Measurements from ENCODE around the gene ASB2. TPM values are rescaled to one million over a fixed set of nuclear protein-coding genes. Genes with fewer than 3 reads are reported as not detected.

The ASB2 gene
- total RNA-seq, 1 donor from 2014 or later = 297 TPM

DNA sequence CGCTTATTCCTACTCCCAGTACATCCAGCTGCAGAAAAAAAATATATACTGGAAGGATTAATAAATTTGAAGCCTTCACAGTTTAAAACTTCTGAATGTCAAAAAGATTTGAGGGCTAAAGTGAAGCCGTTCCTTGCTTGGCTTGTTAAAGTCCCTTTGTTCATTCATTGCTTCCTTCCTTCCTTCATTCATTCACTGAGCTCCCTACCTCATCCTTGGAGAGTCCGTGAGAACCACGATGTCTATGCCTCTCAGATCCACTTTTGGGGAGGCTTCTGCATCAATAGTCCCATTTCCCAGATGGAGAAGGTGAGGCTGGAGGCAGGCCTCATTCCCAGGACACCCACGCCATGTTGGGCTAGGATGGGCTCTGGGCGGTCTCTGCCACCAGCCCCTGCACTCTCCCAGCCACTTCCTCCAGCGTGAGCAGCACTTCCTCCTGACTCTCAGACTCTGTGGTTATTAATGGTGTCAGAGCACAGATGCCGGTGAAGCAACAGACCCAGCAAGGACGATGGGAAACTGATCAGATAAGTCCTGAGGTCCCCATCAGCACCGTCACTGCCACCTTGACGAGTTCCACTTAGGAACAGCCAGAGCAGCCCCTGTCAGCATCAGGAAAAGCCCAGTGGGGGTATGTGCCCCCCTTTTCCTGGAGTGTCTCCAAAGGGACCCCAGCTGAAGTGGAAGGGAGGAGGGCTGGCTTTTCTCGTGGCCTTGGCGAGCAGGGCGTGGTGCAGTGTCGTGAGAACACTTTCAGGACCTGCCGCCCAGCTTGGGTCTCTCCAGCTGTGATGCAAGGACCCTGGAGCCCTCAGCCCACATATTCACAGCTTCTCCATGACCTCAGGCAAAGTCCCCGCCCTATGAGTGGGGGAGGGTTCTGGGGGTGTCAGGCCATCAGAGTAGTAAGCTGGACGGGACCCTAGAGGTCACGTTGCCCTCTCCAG lies 21.2 kb downstream of the ASB2 start:
- ATAC-seq (ENCODE audit: poor library complexity) = no peak
- intact Hi-C loops (cut with DNase I) = no loop called here
- no peak for DNase-seq

DNA sequence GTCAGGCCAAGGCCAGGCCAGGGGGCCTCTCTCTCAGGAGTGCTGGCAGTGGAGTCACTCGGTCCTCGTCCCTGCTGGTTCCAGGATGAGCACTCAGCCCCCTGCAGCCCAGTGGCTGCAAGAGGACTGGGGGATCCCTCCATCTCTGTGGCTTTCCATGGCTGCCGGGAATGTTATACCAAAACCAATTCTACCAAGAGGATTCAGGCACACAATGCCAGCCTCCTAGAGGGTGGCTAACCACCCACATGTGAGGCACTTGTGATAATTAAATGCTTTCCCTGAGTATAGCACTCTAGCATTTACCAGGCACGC lies 21.9 kb downstream of the ASB2 start:
- intact Hi-C loops (cut with DNase I) = no loop called here
- DNase-seq = no peak
- ATAC-seq (ENCODE audit: poor library complexity) = no peak

DNA sequence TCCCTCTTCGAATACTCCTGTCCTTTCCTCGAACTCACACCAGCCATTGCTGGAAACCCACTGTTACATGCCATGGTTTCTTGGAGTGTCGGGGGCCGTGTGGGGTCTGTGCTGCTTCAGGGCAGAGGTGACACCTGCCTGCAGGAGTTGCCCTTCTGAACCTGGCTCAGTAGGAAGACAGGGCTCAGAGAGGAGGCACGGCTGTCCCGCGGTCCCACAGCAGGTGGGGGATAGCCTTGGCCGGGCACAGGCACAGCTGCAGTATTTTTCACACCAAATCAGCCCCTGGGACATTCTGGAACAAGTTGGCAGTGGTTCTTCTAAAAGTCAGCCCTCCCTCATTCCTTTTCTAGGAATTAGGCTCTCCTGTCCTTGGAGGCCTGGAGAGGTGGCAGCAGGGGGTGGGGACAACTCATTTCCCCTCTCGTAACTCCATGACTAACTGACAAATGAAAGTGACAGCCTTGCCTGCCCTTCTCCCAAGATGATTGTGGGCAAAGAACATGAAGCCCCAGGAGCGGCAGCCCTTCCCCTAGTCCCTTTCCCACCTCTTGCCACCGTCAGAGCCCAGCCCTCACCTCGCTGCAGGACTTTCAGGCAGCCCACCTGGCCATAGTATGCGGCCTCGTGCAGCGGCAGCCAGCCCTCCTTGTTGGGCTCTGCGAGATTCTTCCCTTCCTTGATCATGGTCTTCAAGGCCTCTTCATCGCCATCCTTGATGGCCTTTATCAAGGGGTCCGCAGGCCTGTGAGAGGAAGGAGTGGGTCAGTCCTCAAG lies 22.4 kb downstream of the ASB2 start:
- no peak for DNase-seq
- intact Hi-C loops (cut with DNase I) = no loop called here

DNA sequence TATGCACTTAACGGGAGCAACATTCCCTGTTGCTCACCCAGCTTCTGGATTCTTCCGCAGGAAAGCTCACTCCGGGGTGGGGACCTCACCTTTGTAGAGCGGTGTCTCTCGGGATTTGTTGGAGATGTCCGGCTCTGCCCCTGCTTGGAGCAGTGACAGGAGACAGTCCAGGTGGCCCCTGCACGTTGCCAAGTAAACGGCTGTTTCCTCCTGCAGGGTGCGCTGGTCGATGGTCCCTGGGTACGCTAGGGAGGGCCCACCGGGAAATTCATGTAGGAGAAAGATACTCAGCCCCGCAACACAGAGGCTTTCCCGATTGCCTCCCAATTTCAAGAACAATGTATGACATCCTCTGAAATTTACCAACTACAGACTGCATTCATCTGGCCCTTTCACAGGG lies 23.1 kb downstream of the ASB2 start:
- no peak for DNase-seq
- no peak for ATAC-seq (ENCODE audit: poor library complexity)
- intact Hi-C loops (cut with DNase I) = no loop called here

More for the DNA sequence above, 22.4 kb downstream of the ASB2 start:
- no peak for ATAC-seq (ENCODE audit: poor library complexity)

DNA sequence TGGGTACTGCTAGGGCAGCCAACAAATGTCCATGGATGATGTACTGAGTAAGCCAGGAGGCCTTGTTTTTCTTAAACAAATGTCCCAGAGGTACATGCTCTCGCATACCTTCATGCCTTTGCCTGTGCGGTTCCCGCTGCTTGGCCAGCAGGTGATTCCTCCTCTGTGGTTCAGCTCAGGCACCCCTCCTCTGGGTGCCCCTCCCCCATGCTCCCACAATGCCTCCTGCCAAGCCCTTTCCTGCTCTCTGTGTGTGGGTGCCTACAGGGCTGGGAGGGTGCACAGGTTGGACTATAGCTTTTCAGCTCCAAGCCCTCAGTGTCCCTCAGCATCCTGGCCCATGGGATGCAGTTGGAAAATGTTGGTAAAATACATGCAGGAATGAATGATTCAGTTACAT lies 23.5 kb downstream of the ASB2 start:
- intact Hi-C loops (cut with DNase I) = no loop called here
- no peak for DNase-seq
- ATAC-seq (ENCODE audit: poor library complexity) = no peak

DNA sequence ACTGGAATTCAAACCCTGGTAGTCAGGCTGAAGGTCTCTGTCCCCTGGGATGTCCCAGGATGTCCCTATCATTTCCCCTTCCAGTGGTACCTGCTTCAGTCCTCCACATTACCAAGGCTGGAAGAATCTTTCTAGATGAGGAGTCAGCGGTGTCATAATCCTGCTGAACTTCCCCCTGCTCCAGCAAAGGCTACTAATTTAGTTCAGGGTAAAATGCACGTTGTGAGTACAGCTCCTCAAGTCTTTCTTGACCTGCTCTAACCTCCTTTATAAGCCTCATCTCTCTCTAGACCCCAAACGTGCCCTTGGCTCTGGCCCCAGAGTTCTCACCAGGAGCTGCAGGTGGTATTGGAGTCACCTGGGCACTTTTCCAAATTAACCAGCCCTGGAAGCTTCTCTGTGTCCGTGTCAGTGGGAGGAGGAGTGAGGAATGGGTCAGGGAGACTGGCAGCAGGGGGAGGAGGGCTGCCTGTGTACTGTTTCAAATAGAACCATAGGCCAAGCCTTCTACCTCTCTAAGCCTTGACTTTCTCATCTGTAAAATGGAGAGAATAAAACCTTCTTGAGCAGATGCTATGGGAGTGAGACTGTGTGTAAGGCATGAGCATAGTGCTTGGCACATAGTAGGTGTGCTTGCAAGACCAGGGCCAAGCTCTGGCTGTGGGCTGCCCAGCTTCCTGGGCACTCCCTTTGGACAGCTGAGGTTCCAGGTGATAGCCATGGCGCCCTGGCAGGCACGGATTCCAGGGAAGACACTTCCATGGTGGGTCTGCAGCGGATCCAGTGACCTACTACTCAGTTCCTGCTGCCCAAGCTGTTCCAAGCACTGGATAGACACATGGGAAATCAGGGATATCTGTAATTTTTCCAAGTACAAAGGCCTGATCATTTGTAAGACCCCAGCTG lies 24.5 kb downstream of the ASB2 start:
- intact Hi-C loops (cut with DNase I) = no loop called here
- no peak for DNase-seq
- no peak for ATAC-seq (ENCODE audit: poor library complexity)

DNA sequence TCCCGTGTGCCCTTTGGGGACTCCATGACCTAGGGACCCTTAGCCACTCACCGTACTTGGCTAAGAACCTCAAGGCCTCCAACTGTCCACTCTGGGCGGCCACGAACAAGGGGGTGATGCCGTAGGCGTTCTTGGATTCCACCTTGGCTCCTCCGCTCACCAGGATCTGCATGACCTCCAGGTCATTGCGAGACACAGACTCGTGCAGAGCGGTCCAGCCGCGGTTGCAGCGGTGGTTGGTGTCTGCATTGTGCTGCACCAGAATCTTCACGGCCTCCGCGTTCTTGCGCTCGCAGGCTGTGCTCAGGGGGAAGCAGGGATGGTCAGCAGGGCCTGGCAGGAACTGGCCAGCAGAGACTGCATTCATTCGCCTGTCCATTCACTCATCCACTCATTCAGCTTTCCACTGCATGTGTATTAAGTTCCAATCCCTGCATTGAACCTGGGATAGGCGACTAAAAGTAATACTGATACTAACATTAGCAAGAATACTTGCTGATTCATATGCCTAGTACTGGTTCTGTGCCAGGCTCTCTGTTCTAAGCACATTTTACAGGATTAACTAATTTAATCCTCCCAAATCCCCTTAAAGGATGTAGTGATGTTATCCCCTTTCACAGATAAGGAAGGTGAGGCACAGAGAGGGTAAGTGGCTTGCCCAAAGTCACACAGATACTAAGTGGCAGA lies 25.3 kb downstream of the ASB2 start:
- no peak for DNase-seq
- ATAC-seq (ENCODE audit: poor library complexity) = no peak
- intact Hi-C loops (cut with DNase I) = no loop called here

DNA sequence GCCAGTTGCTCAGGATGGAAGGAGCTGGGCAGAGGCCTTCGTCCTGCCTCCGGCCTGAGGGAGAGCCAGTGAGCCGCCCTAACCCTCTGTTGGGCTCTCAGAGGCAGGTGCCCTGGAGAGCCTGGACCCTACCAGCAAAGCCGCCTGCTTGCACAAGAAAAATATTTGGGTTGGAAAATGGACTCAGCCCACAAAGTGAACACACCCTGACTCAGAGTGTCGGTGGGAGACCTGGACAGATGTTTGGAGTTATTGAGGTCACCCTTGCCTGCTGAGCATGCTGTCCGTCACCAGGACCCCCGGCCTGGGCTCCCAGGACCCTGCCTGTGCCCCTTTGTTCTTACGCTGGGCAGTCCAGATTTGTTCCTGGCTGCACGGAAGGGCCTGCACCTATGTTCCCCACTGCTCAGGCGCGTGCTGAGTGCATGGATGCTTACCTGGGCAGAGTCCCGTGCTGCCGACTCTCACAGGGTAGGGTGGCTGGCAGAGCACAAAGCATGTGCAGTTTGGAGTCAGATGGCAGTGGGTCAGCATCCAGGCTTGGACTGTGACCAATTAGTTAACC lies 26.8 kb downstream of the ASB2 start:
- ATAC-seq (ENCODE audit: poor library complexity) (no peak), DNase-seq (no peak)
- intact Hi-C loops (cut with DNase I) = no loop called here

DNA sequence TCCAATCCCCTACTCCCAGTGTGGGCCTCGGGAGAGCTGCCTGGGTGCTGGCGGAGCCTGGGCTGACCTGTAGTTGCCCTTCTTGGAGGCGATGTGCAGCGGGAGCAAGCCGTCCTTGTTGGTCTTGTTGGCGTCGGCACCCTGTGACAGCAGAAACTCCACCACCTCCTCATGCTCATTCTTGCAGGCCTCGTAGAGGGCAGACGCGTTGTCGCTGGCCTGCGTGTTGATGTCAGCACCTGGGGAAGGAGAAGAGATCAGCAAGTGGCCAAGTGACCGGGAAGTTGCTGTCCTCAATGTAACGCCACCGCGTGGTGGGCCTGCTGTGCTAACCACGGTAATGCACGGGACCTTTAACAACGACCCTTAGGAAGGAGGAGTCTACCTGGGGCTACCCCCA lies 29.1 kb downstream of the ASB2 start:
- no peak for ATAC-seq (ENCODE audit: poor library complexity)

DNA sequence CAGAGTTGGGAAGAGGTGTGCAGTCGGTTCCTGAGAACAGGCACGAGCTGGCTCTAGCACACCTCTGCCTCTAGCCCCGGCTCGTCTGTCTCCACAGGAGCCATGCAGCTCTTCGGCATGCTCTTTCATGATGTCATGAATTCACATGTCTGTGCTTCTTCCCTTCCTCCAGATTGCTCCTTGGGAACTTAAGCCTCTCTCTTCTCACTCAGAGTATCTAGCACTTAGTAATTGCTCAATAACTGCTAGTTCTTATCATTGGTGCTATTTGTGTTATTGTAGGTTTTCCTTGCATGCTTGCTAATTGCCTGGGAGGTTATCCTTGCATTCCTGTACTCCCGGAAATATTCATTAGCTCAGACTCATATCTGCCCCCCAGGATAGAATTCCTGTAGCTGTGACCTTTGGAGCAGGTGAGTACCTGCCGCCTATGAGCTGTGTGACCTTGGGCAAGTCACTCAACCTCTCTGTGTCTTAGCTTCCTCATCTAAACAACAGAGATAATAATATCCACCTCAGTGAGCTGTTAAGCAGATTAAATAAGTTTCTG lies 29.8 kb downstream of the ASB2 start:
- intact Hi-C loops (cut with DNase I) = no loop called here
- DNase-seq = no peak

More for the DNA sequence above, 29.1 kb downstream of the ASB2 start:
- no peak for DNase-seq
- intact Hi-C loops (cut with DNase I) = no loop called here

DNA sequence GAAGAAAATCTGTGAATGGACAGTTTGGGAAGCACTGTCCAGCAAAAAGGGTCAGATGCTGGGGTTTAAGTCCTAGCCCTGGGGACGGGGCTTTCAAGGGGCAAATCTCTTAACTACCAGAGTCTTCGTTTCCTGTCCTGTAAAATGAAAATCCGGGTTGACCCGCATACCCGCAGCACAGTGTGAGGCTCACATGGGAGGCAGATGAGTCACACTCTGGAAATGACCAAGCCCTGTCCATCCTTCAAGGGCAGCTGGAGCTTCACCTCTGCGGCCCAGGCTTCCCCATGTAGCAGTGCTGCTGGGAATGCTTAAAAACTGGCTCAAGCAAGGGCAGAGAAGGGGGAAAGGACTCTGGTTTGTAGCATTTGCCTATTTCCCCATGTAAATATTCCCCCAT lies 30.3 kb downstream of the ASB2 start:
- no peak for ATAC-seq (ENCODE audit: poor library complexity)
- no peak for DNase-seq
- intact Hi-C loops (cut with DNase I) = no loop called here

More for the DNA sequence above, 29.8 kb downstream of the ASB2 start:
- ATAC-seq (ENCODE audit: poor library complexity) = no peak

DNA sequence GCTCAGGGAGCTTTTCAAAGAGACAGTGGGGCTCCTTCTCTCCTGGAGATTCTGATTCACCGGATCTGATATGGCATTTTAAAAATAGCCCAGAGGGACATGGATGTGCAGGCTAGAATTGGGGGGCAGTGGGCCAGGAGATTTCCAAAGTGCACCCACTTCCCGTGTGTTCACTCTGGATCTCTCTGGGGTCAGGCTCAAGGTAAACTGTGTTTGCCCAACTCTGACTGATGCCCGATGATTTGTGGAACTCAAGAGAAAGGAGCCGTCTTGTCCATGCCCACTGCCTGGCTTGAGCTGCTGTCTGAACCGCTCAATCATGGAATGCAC lies 31.3 kb downstream of the ASB2 start:
- intact Hi-C loops (cut with DNase I) = no loop called here
- DNase-seq (no peak), ATAC-seq (ENCODE audit: poor library complexity) (no peak)

DNA sequence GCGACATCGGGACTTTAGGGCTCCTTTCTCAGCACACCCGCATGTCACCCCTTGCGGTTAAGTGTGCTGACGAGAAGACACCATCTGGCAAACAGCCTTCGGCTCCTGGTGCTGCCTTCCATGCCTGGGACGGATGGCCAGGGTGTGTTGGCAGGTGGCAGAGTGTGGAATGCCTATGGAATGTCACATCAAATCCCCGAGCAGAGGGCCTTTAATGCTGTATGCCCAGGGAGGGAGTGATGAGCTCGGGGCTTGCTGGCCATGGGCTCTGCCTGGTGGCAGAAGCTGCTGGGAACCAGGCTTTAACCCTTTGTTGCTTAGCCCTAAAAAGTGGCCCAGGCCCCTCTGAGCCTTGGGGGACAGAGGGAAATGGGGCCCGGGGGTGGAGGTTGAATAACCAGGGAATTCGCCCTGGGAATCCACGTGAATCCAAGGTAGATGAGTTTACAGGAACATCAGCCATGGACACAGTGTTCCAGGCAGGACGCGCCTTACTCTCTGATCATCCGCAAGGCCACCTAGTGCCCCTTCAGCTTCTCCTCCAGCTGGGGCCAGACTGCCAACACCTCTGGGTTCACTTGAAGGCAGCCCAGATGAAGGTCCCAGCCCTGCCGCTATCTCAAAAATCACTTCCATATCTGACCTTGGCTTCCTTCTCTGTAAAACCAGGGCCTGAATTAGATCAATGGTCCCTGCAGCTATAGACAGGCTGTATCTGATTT lies 31.9 kb downstream of the ASB2 start:
- intact Hi-C loops (cut with DNase I) = no loop called here
- ATAC-seq (ENCODE audit: poor library complexity) (peak; percentile 68), DNase-seq (no peak)

DNA sequence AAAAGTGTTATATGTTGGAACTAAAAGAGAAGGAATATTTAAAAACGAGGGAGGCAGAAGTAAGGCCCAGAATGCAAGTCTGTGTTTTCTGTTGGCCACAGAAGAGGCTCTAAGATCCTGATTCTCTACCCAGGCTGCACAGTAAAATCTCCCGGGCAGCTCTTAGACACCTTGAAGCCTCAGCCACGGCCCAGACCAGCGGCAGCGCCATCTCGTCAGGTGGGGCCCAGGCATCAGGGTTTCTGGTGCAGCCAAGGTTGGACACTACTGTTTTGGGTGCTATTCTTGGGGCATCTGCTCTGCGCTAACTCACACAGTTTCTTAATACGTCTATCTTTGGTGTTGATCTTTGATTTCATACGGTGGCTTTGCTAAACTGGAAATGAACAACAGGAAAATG lies 32.4 kb downstream of the ASB2 start:
- intact Hi-C loops (cut with DNase I) = no loop called here
- no peak for DNase-seq
- ATAC-seq (ENCODE audit: poor library complexity) = no peak

DNA sequence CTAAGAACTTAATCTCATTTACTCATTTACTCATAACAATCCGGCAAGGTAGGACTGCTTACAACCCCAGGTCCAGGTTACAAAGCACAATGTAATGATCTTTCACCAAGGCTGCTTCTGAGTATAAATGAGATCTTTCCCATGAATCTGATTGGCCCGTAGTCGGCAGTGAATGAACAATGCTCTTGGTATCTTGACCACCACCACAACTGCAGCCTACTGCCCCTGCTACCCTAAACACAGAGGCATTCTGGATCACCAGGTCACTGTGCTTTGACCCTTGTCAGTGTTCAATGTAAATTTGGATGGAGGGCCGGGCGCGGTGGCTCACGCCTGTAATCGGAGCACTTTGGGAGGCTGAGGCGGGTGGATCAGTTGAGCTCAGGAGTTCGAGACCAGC lies 33.3 kb downstream of the ASB2 start:
- intact Hi-C loops (cut with DNase I) = no loop called here
- DNase-seq = no peak
- no peak for ATAC-seq (ENCODE audit: poor library complexity)

DNA sequence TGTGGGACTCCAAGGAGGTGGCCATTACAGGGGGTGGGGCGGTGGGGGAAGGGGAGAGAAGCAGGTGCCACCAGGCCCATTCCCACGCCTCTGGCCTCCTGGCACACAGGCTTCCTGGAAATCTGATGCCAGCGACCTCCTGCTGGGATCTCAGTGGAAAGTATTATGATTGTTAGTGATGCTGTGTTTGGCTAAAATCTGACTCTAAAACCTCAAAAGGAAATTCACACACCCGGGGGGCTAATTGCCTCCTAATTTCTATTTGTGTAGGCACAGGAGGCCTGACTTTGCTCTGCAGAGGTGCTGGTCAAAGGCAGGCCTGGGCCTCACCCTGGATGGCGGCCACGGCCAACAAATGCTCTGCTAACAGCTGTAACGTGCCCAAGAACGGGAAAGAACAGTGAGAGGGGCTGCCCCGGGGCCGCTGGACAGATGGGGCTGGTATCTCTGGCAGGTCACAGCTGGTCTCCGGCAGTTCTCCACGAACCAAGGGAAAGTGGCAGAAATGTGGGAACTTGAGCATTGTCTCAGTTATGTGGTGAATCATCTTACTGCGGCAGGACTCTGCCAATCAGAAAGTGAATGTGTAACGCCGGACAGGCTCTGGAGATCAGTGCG lies 35.0 kb downstream of the ASB2 start:
- intact Hi-C loops (cut with DNase I) = loop anchor here (2.0 kb wide), 1 partner anchor 59 kb away; no protein-coding TSS in a partner anchor
- DNase-seq (no peak), ATAC-seq (ENCODE audit: poor library complexity) (no peak)

DNA sequence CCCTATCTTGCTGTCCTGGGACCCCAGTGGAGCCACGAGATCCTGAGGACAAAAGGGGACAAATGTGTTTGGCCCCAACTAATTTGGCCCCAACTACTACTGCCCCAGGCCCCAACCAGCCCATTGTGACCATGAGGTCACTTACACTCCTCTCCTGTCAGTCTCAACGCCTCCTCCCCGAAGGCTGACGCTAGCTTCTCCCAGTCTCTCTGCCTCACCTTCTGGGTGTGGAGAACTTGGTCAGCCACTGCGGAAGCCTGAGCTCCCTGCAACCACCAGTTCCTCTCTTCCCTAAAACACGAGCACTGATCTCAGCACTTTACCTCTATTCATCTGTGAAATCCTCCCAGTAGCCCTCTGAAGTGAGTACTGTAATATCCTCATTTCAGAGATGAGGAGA lies 35.9 kb downstream of the ASB2 start:
- ATAC-seq (ENCODE audit: poor library complexity) (no peak), DNase-seq (no peak)
- intact Hi-C loops (cut with DNase I) = loop anchor here (2.0 kb wide), 1 partner anchor 60 kb away; no protein-coding TSS in a partner anchor
